HEK293 (cell line): ENCODE measurements around the gene CHERP.
A peak's percentile ranks its signal among the peaks of the same experiment; 100 is the strongest.
"Not testable (repeated sequence)": the region's sequence is repeated elsewhere in the genome, so short reads cannot be mapped to it uniquely, and the experiment has no call there.

Experiments used
- CTCF ChIA-PET: fragments of 350-600 bp; formaldehyde crosslinking; extraction: SDS; loops from one replicate; lab custom pipeline; 2021; ENCODE audit warnings: antibody characterized with exemption; lab: Yijun Ruan, JAX
- POLR2A ChIA-PET: fragments of 300-600 bp; formaldehyde crosslinking; extraction: SDS; loops from one replicate; lab custom pipeline; 2020; ENCODE audit warnings: antibody characterized with exemption, inconsistent platforms; lab: Yijun Ruan, JAX
- H3K27ac ChIP-seq: fragments of 200-500 bp; sonication (Bioruptor generic); 2 replicates; pipeline ENCODE4 v1.5.1; 2014; ENCODE audit warnings: low read depth, low read length, control low read depth, inconsistent platforms; ENCODE audit errors: extremely low read depth
- H3K36me3 ChIP-seq, 2 experiments: fragments of 200-500 bp in 1 of 2; sonication (Bioruptor generic) in 1 of 2; 1 replicate in 1 of 2; 2 replicates in 1 of 2; pipeline ENCODE4 v1.5.1; 2014 to 2017; ENCODE audit warnings: inconsistent platforms in 2 of 2, low read length in 2 of 2; ENCODE audit not compliant: control insufficient read depth in 2 of 2, insufficient read depth in 1 of 2
- H3K4me1 ChIP-seq: fragments of 200-500 bp; sonication (Bioruptor generic); 2 replicates; pipeline ENCODE4 v1.5.1; 2014; ENCODE audit warnings: mild to moderate bottlenecking, low read length, inconsistent platforms; ENCODE audit not compliant: control insufficient read depth, insufficient read depth
- H3K4me3 ChIP-seq: 2 replicates; pipeline ENCODE4 v1.5.1; 2011; ENCODE audit warnings: low read depth, mild to moderate bottlenecking, control low read depth, low read length, moderate library complexity
- H3K9me3 ChIP-seq: fragments of 200-500 bp; sonication (Bioruptor generic); 2 replicates; pipeline ENCODE4 v1.5.1; 2014; ENCODE audit warnings: low read depth, low read length, inconsistent platforms; ENCODE audit not compliant: control insufficient read depth, insufficient read depth
- YY1 ChIP-seq: fragments of 450-650 bp; formaldehyde crosslinking; IDR thresholded peaks from 2 replicates; pipeline ENCODE4 v1.5.1; 2018; ENCODE audit warnings: missing biosample characterization, missing genetic modification characterization
- ZFHX2 ChIP-seq: fragments of 450-650 bp; formaldehyde crosslinking; conservative IDR thresholded peaks from 2 replicates; pipeline ENCODE4 v1.5.1; 2016; ENCODE audit warnings: missing biosample characterization, missing genetic modification characterization
- ZNF121 ChIP-seq: fragments of 450-650 bp; formaldehyde crosslinking; IDR thresholded peaks from 2 replicates; pipeline ENCODE4 v1.5.1; 2016; ENCODE audit warnings: missing biosample characterization, missing genetic modification characterization
- ZNF138 ChIP-seq: fragments of 450-650 bp; formaldehyde crosslinking; IDR thresholded peaks from 2 replicates; pipeline ENCODE4 v1.5.1; 2016; ENCODE audit warnings: missing biosample characterization, missing genetic modification characterization, borderline replicate concordance
- ZNF155 ChIP-seq: fragments of 450-650 bp; formaldehyde crosslinking; IDR thresholded peaks from 2 replicates; pipeline ENCODE4 v1.5.1; 2016; ENCODE audit warnings: missing biosample characterization, missing genetic modification characterization
- ZNF175 ChIP-seq: fragments of 450-650 bp; formaldehyde crosslinking; IDR thresholded peaks from 2 replicates; pipeline ENCODE4 v1.5.1; 2016; ENCODE audit warnings: missing biosample characterization, missing genetic modification characterization
- ZNF280C ChIP-seq: fragments of 450-650 bp; formaldehyde crosslinking; IDR thresholded peaks from 2 replicates; pipeline ENCODE4 v1.5.1; 2016; ENCODE audit warnings: missing biosample characterization, missing genetic modification characterization
- ZNF426 ChIP-seq: fragments of 450-650 bp; formaldehyde crosslinking; IDR thresholded peaks from 2 replicates; pipeline ENCODE4 v1.5.1; 2017; ENCODE audit warnings: missing biosample characterization, missing genetic modification characterization, mild to moderate bottlenecking, inconsistent platforms, moderate library complexity
- ZNF501 ChIP-seq: fragments of 450-650 bp; formaldehyde crosslinking; IDR thresholded peaks from 2 replicates; pipeline ENCODE4 v1.5.1; 2016; ENCODE audit warnings: missing biosample characterization, missing genetic modification characterization
- ZNF548 ChIP-seq: fragments of 450-650 bp; formaldehyde crosslinking; IDR thresholded peaks from 2 replicates; pipeline ENCODE4 v1.5.1; 2016; ENCODE audit warnings: missing biosample characterization, missing genetic modification characterization
- ZNF585B ChIP-seq: fragments of 450-650 bp; formaldehyde crosslinking; IDR thresholded peaks from 2 replicates; pipeline ENCODE4 v1.5.1; 2016; ENCODE audit warnings: missing biosample characterization, missing genetic modification characterization
- ZNF600 ChIP-seq: fragments of 450-650 bp; formaldehyde crosslinking; IDR thresholded peaks from 2 replicates; pipeline ENCODE4 v1.5.1; 2016; ENCODE audit warnings: missing biosample characterization, missing genetic modification characterization
- ZNF792 ChIP-seq: fragments of 450-650 bp; formaldehyde crosslinking; IDR thresholded peaks from 2 replicates; pipeline ENCODE4 v1.5.1; 2016; ENCODE audit warnings: missing biosample characterization, missing genetic modification characterization
- ZNF830 ChIP-seq: fragments of 450-650 bp; IDR thresholded peaks from 2 replicates; pipeline ENCODE4 v1.5.0; 2018; ENCODE audit warnings: missing biosample characterization, missing genetic modification characterization, low read depth, mild to moderate bottlenecking, moderate library complexity
- ZSCAN4 ChIP-seq: fragments of 450-650 bp; formaldehyde crosslinking; IDR thresholded peaks from 2 replicates; pipeline ENCODE4 v1.5.1; 2017; ENCODE audit warnings: missing biosample characterization, missing genetic modification characterization
- TF ChIP-seq, protein P1 (sequence below): fragments of 450-650 bp; formaldehyde crosslinking; IDR thresholded peaks from 2 replicates; pipeline ENCODE4 v1.5.1; 2017; ENCODE audit warnings: missing biosample characterization, missing genetic modification characterization

Gene CHERP

GRCh38 chr19:16514383-16515019 is 27.7 kb downstream of the CHERP start:
- CTCF ChIA-PET, result interaction anchor here (0.6 to 2.3 kb wide), 5 partner anchors 10 to 73 kb away, joined by 3 to 10 read pairs (median 5); no protein-coding TSS in a partner anchor
- Histone ChIP-seq H3K4me3 (no peak overlapping the region), H3K9me3 (no peaks in the 10 kb centered on the region), H3K36me3 (peaks cover 23 to 74% of the 10 kb centered on the region in 2 experiments), H3K27ac (no peak overlapping the region), H3K4me1 (no peaks in the 10 kb centered on the region)
- TF ChIP-seq ZNF600 (peak; percentile 21; the same call in 1 of the 2 replicates), ZNF280C (tag by site-specific recombination) (no peak), ZNF426 (no peak), ZNF155 (tag by site-specific recombination) (no peak), ZNF792 (tag by site-specific recombination) (no peak)
- POLR2A ChIA-PET, result interaction anchor here (1.2 kb wide), 1 partner anchor 50 kb away, joined by 3 read pairs; no protein-coding TSS in a partner anchor

DNA sequence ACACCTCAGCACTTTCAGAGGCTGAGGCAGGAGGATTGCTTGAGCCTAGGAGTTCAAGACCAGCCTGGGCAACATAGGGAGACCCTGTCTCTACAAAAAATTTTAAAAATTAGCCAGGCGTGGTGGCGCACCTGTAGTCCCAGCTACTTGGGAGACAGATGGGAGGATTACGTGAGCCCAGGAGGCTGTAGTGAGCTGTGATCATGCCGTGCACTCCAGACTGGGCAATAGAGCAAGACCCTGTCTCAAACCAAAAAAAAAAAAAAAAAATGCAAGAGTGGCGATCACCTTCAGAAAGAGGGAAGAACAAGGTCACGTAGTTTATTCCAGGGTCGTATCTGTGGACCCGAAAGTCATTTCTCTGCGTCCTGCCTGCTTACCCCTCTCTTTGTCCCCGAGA is 29.6 kb downstream of the CHERP start:
- H3K36me3 ChIP-seq, result peaks cover 25 to 63% of the 10 kb centered on the region in 2 experiments; a peak in 2 of 3 replicates
- POLR2A ChIA-PET, result not testable (repeated sequence)

GRCh38 chr19:16509141-16510061 is 32.8 kb downstream of the CHERP start:
- Histone ChIP-seq H3K4me3 (no peak overlapping the region), H3K36me3 (peaks cover 31 to 45% of the 10 kb centered on the region in 2 experiments), H3K27ac (no peak overlapping the region), H3K9me3 (no peaks in the 10 kb centered on the region), H3K4me1 (no peaks in the 10 kb centered on the region)
- TF ChIP-seq ZNF830, result no peak
- TF ChIP-seq ZNF138, result no peak
- CTCF ChIA-PET, result no interaction called here
- POLR2A ChIA-PET, result interaction anchor here (1.5 kb wide), 1 partner anchor 13 kb away, joined by 6 read pairs; the partner anchor contains the start of genes C19orf44 and CALR3

More for the DNA sequence above, 29.6 kb downstream of the CHERP start:
- not testable (repeated sequence) for H3K4me1 ChIP-seq
- TF ChIP-seq ZNF121 (tag by site-specific recombination), result peak; percentile 86
- TF ChIP-seq, all 188 proteins: peak for 1; not testable (repeated sequence) for 187
- CTCF ChIA-PET, result interaction anchor here (0.6 kb wide), 1 partner anchor 16 kb away, joined by 3 read pairs; the partner anchor contains the start of gene C19orf44
- H3K9me3 ChIP-seq, H3K4me3 ChIP-seq, H3K27ac ChIP-seq: not testable (repeated sequence)

GRCh38 chr19:16508546-16508945 is 33.7 kb downstream of the CHERP start:
- POLR2A ChIA-PET, result no interaction called here
- H3K27ac ChIP-seq, result no peak overlapping the region
- TF ChIP-seq ZNF600 (no peak), ZFHX2 (no peak), ZNF585B (tag by site-specific recombination) (no peak), ZNF175 (tag by site-specific recombination) (no peak), ZSCAN4 (tag by site-specific recombination) (no peak), ZNF501 (tag by site-specific recombination) (no peak), ZNF548 (tag by site-specific recombination) (no peak), YY1 (tag by site-specific recombination) (no peak)
- TF ChIP-seq, protein P1, sequence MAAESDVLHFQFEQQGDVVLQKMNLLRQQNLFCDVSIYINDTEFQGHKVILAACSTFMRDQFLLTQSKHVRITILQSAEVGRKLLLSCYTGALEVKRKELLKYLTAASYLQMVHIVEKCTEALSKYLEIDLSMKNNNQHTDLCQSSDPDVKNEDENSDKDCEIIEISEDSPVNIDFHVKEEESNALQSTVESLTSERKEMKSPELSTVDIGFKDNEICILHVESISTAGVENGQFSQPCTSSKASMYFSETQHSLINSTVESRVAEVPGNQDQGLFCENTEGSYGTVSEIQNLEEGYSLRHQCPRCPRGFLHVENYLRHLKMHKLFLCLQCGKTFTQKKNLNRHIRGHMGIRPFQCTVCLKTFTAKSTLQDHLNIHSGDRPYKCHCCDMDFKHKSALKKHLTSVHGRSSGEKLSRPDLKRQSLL, result no peak

More at GRCh38 chr19:16508546-16508945, 33.7 kb downstream of the CHERP start:
- CTCF ChIA-PET, result no interaction called here
- Histone ChIP-seq H3K9me3 (no peaks in the 10 kb centered on the region), H3K36me3 (peaks cover 36 to 49% of the 10 kb centered on the region in 2 experiments), H3K4me3 (no peak overlapping the region), H3K4me1 (no peaks in the 10 kb centered on the region)
